HG02623 (cell line): Measurements from ENCODE around the gene NGEF.

Experiments
- ATAC-seq: cut with Tn5 transposase; IDR thresholded peaks from one replicate; pipeline ENCODE4 v1.9.1; 2021; ENCODE audit warnings: moderate library complexity; ENCODE audit not compliant: unreplicated experiment

Gene NGEF

DNA sequence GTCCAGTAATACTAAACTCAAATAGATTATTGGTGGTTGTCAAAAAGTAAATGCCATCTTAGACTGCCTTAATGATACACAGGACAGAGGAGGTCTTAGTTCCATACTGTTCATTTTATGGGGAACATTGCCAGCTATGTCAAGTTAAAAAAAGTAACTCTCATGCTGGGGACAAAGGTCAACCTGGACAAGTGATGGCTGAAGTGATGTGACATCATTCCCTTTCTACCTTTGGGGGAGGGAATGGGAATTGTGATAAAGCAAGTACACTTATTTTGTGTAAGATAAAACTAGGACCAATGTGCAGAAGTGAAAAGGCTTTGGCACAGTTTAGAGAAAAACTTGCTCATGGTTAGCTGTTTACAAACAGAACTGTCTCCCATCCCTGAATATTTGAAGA is 167.0 kb downstream of the NGEF start:
- ATAC-seq = no peak

DNA sequence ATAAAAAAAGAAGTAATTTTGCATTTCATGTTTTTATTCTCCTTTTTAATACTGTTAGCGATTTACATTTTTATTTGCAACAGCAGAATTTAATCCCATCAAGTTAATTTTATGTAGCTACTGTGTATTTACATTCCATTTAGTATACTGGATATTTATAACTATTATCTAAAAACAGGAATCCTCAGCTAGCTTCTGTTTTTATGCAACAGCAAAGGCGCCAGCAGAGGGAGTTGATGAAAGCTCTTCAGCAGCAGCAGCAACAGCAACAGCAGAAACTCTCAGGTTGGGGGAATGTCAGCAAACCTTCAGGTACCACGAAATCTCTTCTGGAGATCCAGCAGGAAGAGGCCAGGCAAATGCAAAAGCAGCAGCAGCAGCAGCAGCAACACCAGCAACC is 169.2 kb downstream of the NGEF start:
- no peak for ATAC-seq

DNA sequence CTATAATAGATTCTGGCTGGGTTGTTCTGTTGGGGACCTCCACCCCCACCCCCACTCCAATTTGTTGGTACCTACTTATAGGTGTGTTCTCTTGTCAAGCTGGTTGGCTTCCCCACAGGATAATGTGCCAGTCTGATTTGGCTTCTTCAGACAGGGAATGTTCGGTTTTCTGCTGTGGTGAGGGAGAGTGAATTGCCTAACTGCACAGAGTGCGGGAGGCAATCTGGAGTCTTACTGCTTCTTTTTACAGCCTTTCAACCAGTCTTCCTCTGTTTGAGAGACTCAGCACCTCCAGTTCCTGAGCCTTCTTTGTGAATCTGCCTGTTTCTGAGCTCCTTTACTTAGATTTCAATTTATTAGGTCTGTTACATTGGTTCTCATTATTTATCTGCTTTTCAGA is 170.4 kb downstream of the NGEF start:
- ATAC-seq = no peak

DNA sequence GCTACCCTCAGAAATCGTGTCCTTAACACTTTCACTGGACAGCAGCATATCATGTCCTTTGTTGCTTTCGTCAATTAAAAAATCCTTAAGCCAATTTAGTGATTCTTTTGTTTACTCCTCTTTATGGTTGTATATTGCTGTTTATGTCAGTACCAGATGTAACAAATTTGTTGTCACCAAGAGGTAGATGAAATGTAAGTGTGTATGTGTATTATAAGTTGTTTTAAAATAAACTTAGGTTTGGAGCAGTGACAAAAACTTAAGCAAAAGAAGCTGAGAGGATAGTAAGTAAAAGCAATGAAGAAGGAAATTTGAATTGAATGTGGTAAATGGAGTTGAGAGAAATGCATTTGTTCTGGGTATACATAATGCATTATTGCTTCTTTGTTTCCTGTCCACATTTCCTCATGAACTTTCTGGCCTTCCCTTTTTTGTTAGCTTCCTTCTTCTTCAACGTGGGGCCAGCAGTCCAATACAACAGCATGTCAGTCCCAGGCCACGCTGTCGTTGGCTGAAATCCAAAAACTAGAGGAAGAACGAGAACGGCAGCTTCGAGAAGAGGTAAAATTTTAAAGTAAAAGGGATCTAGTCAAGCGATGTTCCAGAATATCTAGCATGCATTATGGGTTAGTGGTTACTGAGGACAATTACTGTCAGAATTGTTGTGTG is 173.5 kb downstream of the NGEF start:
- no peak for ATAC-seq

DNA sequence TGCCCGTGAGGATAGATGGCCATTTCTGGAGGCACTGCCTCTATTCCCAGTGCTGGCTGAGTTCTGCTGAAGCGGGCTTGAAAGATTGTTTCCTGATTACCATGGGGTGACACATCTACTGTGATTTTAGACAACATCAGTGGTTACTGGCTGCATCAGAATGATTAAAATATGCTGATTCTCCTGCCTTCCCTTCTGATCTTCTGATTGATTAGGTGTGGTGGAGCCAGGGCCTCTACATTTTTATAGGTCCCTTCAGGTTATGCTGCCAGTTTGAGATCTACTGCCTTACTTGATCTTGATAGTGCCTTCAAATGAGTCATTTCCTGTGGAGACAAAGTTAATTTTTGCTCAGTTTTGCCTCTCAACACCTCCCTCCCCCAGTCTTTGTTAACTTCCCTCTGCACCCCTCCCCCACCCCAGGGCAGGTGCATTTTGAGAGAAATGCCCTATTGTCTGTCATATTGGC is 174.6 kb downstream of the NGEF start:
- no peak for ATAC-seq

DNA sequence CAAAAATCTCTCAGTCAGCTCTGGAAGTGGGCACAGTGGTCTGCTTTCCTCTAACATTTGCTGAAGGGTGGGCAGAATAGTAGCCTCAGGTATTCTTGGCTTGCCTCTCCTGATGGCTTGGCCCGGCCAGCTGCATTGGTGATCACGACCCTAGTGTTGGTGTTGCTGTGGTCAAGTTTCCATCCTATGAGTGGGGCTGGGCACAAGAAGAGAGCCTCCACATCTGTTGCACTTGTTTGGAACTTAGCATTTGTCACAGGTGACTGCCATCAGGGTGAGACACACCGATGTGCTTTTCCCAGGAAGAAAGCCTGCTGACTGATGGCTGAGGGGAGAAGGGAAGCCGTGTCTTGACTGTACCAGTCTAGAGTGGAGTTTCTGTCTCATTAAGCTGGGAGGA is 176.1 kb downstream of the NGEF start:
- no peak for ATAC-seq

DNA sequence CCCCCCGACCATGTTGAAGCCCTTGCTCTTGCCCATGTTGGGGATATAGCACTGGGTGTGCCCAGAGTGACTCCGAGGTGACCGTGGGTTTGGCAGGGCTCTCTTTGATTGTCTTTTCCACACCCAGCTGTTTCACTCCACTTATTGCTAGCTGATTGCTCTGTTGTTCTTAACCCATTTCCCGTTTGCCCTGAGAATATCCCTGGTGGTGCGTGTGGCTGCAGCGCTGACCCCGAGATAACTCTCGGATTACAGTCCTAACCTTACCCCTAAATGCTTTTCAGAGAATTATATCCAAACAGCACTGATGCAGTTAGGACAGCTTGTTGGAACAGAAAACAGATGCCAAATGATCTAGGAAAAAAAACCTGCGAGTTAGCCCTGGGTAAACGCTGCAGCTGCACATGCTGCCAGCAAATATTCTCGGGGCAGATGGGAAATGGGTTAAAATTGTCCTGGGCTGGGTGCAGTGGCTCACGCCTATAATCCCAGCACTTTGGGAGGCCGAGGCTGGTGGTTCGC is 177.3 kb downstream of the NGEF start:
- ATAC-seq = no peak

DNA sequence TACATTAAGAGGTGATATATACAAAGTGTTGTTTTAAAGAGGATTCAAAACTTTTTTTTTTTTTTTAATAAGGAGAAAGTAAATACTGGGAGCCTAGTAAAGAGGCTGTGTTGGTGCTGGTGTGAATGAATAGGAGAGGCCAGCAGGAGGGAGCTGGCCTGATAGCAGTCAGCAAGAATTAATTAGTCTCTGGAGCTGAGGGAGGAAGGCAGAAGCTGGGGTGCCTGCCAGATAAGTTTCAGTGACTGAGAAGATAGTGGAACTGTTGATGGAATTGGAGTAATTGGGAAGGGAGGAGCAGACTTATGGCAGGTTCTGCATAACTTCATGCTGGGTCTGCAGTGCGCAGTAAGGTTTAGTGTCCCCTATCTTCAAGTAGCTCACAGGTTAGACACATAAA is 179.2 kb downstream of the NGEF start:
- no peak for ATAC-seq

DNA sequence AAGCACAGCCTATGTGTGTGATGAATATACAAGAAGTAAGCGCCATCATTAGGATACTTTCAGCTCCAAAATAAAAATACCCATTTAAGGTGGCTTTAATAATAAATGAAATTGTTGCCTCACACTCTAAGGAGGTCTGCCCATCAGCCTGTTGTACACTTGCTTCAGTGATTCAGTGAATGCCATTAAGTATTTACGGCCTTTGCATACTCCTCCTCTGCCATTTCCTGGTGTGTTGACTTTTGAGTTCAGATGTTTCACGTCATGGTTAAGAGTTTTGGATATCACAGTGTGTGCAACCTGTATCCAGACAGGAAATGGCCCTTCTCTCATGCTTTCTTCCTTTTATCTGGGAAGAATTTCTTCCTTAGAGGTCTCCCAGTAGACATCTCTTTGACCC is 181.6 kb downstream of the NGEF start:
- ATAC-seq = no peak

DNA sequence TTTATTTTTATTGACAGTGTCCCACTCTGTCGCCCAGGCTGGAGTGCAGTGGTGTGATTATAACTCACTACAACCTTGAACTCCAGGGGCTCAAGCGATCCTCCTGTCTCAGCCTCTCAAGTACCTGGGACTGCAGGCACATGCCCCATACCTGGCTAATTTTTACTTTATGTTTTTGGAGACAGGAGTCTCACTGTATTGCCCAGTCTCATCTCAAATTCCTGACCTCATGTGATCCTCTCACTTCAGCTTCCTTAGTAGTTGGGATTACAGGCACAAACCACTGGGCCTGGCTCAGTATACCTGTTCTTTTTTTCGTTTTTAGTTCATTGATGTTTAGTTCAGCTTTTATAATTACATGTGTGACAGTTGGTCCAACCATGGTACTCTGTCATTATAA is 183.1 kb downstream of the NGEF start:
- ATAC-seq = no peak
